Measurements from ENCODE around the gene C21orf58.

The C21orf58 gene

DNA sequence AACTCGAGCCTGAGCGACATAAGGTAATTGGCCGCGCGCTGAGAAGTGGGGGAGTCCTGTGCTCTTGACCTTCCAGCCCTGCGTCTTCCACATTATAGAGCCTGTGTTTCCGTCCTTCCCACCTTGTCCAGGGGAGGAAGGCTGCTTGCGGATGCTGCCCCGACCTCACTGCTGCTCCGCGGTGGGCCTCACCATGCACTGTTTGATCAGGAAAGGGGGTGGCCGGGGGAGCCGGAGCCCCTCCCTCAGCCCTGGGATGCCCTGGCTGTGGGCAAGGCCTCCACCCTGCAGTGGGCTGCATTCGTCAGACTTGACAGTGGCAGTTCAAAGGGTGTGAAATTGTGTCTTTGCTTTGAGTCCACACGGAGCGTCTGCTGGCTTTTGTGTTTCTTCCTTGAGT lies 30.4 kb upstream of the C21orf58 start:
- no peak for DNase-seq (ENCODE audit: low read depth in 2 of 2)

DNA sequence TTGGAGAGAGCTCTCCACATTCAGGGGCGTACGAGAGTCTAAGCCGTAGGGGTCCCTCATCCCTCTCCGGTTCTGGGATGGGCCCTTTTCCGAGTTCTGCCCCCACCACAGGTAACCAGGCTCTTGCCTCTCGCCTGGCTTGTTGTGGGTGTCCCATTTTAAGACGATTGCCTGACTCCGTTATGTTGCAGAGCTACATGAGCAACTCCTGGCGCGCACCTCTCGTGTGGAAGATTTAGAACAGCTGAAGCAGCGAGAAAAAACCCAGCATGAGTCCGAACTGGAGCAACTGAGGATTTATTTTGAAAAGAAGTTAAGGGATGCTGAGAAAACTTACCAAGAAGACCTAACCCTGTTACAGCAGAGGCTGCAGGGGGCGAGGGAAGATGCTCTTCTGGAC lies 29.2 kb upstream of the C21orf58 start:
- DNase-seq (ENCODE audit: low read depth in 2 of 2) = no peak

DNA sequence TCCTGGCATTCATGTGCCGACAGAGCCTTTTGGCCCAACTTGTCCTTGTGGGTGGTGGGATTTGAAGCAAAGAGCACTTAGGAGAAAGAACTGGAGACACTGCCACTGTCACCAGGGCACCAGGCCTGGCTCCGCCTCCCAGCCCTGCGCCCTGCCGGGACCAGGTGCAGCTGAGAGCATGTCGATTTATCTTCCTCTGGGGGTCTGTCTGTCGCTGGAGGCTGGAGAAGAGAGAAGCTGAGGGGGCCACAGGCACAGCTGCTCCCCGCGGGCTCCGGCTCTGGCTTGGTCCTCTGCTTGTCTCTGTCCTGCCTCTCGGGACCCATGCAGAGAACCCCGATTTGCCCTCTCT lies 28.5 kb upstream of the C21orf58 start:
- DNase-seq (ENCODE audit: low read depth in 2 of 2) = no peak

DNA sequence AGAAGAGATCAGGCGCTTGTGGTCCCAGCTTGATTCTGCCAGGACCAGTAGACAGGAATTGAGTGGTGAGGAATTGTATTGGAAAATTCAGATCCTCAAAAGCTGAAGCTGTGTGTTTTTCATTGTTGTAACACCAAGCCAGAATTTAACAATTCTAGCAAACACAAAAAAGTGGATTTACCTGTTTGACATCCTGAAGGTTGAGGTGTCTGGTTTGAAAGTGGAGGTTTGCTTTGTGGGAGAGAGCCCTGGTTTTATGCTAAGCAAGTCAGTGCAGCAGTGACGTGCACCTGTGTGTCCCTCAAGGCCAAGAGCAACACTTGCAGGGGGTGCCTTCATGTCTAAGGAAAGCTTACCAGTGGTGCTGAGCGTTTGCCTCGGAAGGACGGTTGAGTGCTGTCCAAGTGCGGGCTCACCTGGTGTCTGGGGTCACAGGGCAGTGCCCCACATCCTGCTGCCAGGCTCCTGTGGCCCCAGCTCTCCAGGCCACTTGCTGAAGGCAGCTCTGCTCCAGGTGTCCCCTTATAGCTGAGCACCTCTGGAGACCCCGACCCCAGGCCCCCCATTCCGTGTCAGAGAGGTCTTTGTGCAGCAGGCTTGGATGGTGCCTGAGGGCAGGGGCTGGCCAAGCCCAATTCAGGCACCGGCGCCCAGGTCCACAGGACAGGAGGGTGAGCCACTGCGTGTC lies 27.9 kb upstream of the C21orf58 start:
- DNase-seq (ENCODE audit: low read depth in 2 of 2) = no peak

DNA sequence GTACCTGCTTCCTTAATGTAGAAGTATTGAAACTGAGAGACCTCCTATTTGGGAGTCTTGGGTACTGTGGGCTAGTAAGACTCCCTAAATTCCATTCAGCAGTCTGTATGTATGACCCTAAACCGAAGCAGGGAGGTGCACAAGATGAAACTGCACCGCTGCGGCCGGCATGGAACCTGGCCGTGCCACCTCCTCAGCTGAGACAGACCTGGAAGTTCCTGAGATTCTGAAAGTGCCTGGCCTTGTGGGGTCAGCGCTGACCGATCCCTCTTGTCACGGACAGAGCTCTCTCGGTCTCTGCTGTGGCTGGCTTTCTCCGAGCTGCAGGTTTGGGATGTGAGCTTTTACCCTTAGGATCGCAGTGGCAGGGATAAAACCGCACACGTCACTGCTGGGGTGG lies 27.3 kb upstream of the C21orf58 start:
- no peak for DNase-seq (ENCODE audit: low read depth in 2 of 2)

DNA sequence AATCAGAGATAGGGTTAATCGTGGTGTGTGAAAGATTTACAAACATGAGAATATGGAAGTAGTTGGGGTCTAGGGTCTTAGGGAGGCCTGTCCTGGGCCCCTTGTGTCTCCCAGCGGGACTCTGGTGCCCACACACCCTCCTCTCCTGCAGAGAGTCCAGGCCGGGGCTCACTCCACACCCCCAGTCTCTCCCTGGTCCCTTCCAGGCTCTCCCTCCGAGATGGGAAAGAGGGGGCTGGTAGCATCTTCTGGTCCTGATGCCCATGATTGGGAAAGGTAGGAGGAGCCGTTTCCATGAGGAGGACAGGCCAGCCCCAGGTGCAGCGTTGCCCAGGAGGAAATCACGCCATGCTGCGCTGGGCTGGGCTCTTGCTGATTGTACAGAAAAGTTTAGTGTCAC lies 26.9 kb upstream of the C21orf58 start:
- no peak for DNase-seq (ENCODE audit: low read depth in 2 of 2)

DNA sequence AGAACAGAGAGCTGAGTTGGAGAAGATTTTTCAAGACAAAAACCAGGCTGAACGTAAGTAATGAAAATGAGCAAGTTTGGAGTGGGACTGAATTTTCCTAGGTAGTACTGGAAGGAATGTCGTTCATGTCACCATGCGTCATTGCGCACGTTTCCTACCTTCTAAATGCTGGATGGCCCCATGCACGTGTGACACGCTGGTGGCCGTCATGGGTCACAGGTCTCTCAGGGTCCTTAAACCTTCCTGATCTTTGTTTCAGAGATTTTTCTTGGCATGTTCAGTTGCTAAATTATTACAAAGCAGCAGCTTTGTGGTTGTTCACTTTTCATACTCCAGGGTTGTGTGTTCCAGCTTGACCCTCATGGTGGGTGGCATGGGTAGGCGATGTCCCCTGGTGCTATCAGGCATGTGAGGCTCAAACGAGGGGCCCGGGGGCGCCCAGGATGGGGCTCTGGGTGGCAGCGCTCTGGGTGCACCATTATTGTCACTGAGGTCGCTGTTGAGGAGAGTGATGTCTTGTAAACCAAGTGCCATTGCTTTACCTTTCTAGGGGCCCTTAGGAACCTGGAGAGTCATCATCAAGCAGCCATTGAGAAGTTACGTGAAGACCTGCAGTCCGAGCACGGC lies 25.6 kb upstream of the C21orf58 start:
- DNase-seq (ENCODE audit: low read depth in 2 of 2) = no peak

DNA sequence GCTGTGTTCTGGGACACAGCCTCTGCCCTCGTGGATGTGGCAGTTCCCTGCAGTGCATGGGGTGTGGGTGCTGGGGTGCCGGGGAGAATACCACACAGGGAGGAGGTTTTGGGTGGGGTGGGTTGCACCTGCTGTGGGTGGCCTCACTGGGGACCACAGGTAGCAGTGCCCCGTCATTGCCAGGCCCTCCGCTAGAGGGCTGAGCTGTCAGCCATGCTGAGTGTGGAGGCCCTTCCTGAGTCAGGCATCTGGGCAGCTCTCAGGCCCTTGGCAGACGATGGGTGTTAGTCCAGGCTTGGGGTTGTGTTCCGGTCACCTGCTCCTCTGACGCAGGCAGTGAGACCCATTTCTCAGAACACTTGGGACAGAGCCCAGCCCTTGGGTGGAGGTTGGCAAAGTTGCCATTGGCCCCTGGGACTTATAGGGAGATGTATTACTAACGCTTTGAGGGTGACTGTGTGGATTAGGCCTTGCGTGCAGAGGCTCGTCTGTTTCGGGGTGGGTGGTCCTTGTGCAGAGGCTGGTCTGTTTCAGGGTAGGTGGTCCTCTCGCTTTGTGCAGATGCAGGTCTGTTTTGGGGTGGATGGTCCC lies 24.2 kb upstream of the C21orf58 start:
- DNase-seq (ENCODE audit: low read depth in 2 of 2) = no peak

DNA sequence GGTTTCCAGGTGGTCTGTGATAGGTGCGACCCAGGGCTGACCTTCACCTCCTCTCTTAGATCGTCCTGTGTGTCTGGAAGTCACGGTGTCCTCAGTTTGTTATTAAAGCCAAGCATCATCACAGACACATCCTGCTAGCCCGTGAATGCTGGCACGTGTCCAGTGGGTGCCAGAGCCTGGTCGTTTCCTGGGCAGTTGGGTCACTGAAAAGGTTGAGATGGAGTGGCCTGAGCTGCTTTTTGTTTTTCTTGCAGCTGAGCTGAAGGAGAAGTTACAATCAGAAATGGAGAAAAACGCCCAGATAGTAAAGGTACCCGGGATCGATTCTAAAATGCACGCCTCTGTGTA lies 23.5 kb upstream of the C21orf58 start:
- DNase-seq (ENCODE audit: low read depth in 2 of 2) = no peak

DNA sequence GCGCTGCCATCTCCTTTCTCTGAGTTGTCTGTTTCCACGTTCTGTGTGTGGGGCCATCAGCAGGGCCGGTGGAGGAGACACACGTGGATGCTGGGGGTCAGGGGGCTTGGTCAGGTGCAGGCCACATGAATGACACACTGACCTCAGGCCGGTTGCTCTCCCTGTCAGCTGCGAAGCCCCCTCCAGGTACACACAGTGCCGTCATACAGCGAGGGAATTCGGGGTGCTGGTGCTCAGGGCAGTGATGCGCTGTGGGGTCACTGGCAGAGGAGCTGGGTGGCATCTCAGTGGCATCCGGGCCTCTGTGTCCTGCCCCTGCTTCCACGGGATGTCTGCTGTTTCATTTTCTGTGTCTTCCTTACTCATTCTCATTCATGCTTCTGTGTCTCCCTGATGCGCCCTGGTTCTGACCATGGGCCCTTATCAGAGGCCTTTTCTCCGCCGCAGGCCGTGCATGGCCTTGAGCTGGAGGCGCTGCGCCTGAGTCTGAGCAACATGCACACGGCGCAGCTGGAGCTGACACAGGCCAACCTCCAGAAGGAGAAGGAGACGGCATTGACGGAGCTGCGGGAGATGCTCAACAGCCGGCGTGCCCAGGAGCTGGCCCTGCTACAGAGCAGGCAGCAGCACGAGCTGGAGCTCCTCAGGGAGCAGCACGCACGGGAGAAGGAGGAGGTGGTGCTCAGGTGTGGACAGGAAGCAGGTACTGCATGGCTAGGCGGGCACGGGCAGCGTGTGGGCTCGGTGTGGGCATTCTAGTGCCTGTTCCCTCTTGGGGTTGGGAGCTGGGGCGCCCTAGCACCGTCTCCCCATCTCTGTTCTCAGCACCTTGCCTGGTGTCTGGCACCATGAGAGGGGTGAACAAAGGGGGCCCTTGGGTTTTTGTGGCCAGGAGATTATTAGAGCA lies 22.9 kb upstream of the C21orf58 start:
- no peak for DNase-seq (ENCODE audit: low read depth in 2 of 2)

DNA sequence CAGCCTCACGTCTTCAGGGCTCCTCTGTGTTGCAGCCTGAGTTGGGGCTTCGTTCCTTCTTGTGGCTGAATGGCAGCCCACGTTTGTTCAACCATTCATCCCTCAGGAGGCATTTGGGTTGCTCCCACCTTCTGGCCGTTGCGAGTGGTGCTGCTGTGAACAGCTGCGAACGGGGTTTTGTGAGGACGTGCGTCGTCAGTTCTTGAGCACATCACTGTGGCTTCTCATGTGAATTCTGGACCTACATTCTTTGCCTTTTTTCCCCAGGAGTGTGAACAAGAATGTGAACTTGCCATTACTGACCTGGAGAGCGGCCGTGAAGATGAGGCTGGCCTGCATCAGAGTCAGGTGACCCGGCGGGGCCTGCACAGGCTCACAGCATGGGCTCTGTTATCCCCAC lies 22.2 kb upstream of the C21orf58 start:
- no peak for DNase-seq (ENCODE audit: low read depth in 2 of 2)

DNA sequence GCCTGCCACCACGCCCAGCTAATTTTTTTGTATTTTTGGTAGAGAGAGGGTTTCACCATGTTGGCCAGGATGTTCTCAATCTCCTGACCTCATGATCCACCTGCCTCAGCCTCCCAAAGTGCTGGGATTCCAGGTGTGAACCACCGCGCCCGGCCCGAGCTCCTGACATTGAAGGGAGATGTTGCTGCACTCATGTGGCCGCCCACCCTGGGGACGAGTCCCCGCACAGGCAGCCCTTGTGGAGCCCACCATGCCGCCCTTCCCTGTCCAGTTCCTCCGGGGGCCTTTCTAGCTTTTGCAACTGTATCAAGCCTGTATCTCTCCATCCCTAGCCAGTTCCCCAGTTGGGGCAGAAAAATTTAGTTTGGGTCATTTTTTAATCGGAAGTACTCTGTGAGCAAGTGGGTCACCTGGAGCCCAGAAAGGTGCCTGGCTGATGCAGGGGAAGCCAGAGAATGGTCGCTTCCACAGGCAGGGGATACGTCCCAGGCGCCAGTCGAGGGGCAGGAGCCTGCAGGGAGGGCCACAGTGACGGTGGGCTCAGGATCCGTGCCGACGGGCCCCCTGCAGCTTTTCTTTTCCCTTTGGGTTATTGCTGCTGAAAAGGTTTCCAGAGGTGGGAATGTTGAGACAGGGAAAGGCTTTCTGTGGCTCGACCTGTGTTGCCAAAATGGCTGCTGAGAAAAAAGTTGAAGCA lies 20.7 kb upstream of the C21orf58 start:
- no peak for DNase-seq (ENCODE audit: low read depth in 2 of 2)

DNA sequence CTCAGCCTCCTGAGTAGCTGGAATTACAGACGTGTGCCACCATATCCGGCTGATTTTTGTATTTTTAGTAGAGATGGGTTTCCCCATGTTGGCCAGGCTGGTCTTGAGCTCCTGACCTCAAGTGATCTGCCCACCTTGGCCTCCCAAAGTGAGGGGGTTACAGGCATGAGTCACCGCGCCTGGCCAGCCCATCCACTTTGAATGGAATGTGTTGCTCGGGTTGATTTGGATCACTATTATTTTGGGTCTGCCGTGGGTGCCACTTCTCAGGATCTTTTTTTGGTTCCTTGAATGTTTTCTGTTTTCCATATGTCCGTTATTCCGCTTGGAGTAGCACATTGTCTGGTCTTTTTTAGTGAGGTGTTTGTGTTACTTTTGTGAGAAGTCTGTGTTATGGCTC lies 17.3 kb upstream of the C21orf58 start:
- DNase-seq (ENCODE audit: low read depth in 2 of 2) = no peak

DNA sequence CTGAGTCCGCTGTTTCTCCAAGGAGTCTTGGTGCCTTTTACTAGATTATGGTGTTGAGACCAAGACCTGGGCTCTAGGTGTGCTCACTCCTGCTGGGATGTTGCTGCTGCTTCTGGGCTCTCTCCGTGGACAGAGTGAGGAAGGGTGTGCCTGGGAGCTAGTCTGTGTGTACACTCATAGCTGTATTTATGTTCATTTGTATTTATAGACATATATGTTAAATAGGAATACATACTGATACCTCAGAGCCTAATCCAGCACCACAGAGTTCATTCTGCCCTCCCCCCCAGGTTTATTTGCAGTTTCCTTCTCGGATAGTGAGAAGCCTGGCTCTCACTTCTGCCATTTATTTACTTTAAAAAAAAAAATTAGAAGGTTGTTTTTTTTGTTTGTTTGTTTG lies 12.9 kb upstream of the C21orf58 start:
- no peak for DNase-seq (ENCODE audit: low read depth in 2 of 2)

DNA sequence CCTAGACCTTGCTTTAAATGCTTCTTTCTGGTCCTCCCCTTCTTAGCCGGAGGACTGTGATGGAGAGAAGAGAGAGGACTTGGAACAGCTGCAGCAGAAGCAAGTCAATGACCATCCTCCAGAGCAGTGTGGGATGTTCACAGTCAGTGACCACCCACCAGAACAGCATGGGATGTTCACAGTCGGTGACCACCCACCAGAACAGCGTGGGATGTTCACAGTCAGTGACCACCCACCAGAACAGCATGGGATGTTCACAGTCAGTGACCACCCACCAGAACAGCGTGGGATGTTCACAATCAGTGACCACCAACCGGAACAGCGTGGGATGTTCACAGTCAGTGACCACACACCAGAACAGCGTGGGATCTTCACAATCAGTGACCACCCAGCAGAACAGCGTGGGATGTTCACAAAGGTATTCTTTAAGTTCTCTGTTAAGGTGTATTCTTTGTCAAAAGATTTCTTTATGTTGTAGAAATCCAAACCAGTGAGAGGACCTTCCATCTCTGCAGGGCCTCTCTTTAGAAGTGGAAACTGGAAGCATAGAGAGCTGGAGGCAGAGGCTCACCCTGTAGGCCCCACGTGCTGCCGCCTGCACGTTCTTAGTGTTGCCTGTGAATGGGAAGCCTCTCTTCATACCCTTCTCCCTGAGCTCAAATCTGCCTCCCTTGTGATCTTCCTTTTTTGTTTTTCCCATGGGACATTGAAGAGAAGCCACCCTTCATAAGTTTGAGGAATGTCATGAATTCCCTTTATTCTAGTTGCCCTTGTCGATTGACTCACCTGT lies 10.9 kb upstream of the C21orf58 start:
- no peak for DNase-seq (ENCODE audit: low read depth in 2 of 2)

DNA sequence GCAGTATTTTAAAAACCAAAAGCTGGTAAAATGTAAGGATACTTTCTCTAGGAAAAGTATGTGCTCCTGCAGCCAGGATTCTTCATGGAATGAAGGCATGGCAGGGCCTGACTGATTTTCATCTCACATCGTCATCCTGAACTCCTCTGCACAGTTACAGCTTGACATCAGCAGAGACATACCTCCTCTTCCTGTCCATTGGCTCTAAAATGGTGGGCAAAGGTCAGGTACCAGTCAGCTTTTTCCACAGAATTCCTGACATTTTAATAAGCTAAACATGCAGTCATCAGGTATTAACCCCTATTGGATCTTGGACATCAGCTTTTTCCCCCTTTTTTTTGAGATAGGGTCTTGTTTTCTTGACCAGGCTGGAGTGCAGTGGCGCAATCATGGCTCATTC lies 6.1 kb upstream of the C21orf58 start:
- DNase-seq (ENCODE audit: low read depth in 2 of 2) = no peak

DNA sequence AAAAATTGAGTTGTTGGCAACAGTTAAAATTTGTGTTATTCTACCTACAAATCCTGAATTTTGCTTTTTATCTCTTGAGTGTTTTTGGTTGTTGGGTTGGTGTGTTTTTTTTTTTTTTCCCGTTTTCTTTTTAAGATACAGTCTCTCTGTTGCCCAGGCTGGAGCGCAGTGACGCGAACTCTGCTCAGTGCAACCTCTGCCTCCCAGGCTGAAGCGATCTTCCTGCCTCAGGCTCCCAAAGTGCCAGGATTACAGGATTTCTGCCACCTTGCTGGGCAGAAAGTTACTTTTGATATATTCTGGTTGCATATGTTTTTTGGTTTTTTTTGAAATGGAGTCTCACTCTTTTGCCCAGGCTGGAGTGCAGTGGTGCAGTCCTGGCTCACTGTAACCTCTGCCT lies 4.5 kb upstream of the C21orf58 start:
- no peak for DNase-seq (ENCODE audit: low read depth in 2 of 2)

DNA sequence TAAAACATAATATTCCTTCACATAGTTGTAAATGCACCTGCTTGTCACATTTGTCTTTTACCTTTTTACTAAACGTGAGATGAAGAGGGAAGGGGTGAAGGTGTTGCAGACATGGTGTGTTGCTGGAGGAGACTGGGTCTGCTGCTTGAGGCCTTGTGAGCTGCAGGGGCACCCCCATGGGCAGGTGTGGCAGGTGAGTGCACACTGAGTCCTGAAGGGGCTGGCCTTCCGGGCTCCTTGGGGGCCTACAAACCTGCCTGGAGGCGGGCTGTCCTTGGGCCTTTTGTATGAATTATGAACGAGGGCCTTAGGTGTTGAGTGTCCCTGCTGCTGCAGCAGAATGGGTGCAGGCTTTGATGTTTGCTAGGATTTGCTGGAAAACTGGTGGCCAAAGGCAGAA lies 4.0 kb upstream of the C21orf58 start:
- DNase-seq (ENCODE audit: low read depth in 2 of 2) = no peak

DNA sequence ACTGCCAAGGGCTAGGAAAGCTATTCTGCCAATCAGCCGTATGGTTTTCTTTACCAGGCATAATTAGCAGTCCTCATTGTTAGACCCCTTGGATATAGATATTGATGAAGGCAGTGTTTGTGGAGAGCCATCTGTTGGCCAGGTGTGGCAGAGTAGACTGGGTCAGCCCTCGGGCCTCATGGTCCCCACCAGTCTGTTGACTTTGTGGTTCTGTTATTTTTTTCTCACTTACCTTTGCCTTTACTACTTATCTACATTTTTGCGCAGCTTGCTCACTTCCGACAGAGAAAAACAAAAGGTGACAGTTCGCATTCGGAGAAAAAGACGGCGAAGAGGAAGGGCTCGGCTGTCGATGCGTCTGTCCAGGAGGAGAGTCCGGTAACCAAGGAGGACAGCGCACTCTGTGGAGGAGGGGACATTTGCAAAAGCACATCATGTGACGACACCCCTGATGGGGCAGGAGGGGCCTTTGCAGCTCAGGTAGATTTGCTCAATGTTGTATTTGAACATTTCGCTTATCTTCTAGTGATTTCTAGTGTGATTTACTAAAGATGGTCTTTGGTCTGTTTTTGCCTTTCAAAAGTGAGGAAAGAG lies 2.5 kb upstream of the C21orf58 start:
- no peak for DNase-seq (ENCODE audit: low read depth in 2 of 2)

DNA sequence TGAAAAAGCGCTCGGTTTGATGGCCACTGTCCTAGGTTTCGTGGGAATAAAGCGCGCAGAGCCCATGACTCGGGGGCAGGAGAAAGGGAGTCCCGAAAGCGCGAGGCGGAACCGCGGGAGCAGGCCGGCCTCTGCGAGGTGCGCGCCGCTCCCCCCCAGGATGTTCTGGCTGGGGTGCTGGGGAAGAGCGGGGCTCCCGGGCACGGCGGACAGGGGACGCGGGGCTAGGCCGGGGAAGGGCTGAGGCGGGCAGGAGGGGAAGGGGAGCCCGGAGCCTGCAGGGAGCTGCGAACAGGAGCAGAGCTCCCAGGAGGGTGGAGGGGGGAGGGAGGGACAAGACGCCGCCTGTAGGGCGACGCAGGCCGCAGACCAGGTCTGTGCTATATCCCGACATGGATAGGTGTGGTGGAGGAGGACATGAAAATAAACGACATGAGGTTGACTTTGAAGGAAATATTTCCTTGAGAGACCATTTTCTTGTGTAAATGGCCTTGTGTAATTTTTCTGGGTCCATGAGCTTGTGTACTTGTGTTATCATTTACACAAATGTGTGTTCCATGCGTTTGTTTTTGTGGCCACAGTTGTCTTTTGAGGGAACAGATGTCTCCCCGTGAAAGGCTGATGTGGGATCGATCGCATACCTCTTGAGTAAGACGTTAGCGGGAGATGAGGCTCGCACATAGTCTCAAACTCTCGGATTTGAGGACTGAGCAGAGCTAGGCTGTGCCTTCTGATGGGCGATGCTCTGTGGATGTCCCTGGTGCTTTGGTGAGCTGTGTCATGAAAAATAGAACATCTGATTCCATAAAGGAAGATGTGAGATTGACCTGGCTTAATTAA lies 1.6 kb upstream of the C21orf58 start:
- peak; percentile 15 to 28 for DNase-seq (ENCODE audit: low read depth in 2 of 2)

Measured in stimulated activated CD4-positive, alpha-beta T cell treated with anti-CD3 and anti-CD28 coated beads, Interleukin-4, amount 100 ng/mL, for 48 hours (primary cell).